IMR-90 (cell line): Measurements from ENCODE around the gene LY6G5C. TPM values are rescaled to one million over a fixed set of nuclear protein-coding genes. Genes with fewer than 3 reads are reported as not detected.

Source experiments
- ATAC-seq: fragments of 200-7000 bp; cut with Tn5 transposase; 2 replicates; pipeline ENCODE4 v1.9.1; 2020; ENCODE audit warnings: low read depth, mild to moderate bottlenecking, moderate library complexity
- BruUV-seq: library from RNA; stranded (reverse); fragments of 400-500 nt; replicated peaks from 2 replicates; lab custom pipeline; 2021; lab: Mats Ljungman, UMichigan
- CTCF ChIA-PET: fragments of 300-600 bp; formaldehyde crosslinking; extraction: SDS; loops from one replicate; lab custom pipeline; 2021; ENCODE audit warnings: antibody characterized with exemption; lab: Yijun Ruan, JAX
- POLR2A ChIA-PET: fragments of 300-600 bp; sonication (Branson Sonifier 250); formaldehyde crosslinking; loops from one replicate; lab custom pipeline; 2022; ENCODE audit warnings: antibody characterized with exemption; ENCODE audit not compliant: unreplicated experiment; lab: Charles Lee
- DNase-seq: peaks from one replicate; pipeline ENCODE4 v3.0.0; 2013
- H2AFZ ChIP-seq: replicated peaks from 2 replicates; pipeline ENCODE3; 2013; ENCODE audit warnings: low read length, mild to moderate bottlenecking; ENCODE audit not compliant: poor library complexity
- H2AK5ac ChIP-seq: 2 replicates; pipeline ENCODE4 v1.6.1; 2013; ENCODE audit warnings: low read depth, low read length, inconsistent platforms
- H2AK9ac ChIP-seq: replicated peaks from 2 replicates; pipeline ENCODE3; 2013; ENCODE audit warnings: mild to moderate bottlenecking, low read depth, low read length, moderate library complexity; ENCODE audit not compliant: poor library complexity
- H2BK120ac ChIP-seq: 2 replicates; pipeline ENCODE4 v1.6.1; 2013; ENCODE audit warnings: low read depth, low read length, inconsistent platforms
- H2BK15ac ChIP-seq: 3 replicates; pipeline ENCODE4 v1.6.1; 2013; ENCODE audit warnings: low read depth, low read length, inconsistent platforms
- H2BK20ac ChIP-seq: 2 replicates; pipeline ENCODE4 v1.6.1; 2013; ENCODE audit warnings: low read depth, mild to moderate bottlenecking, inconsistent platforms, low read length, moderate library complexity
- H2BK5ac ChIP-seq: 2 replicates; pipeline ENCODE4 v1.6.1; 2013; ENCODE audit warnings: mild to moderate bottlenecking, low read depth, low read length, inconsistent platforms; ENCODE audit not compliant: poor library complexity, severe bottlenecking
- H3K14ac ChIP-seq: replicated peaks from 2 replicates; pipeline ENCODE4 v1.6.1; 2013; ENCODE audit warnings: low read depth, low read length, inconsistent platforms
- H3K18ac ChIP-seq: 2 replicates; pipeline ENCODE4 v1.6.1; 2013; ENCODE audit warnings: low read depth, low read length, control low read depth
- H3K23ac ChIP-seq: 2 replicates; pipeline ENCODE4 v1.6.1; 2013; ENCODE audit warnings: low read depth, low read length, inconsistent platforms
- H3K27ac ChIP-seq: 2 replicates; pipeline ENCODE4 v1.5.1; 2013; ENCODE audit warnings: mild to moderate bottlenecking, control low read depth, low read length; ENCODE audit not compliant: insufficient read depth
- H3K27me3 ChIP-seq: 2 replicates; pipeline ENCODE4 v1.6.1; 2013; ENCODE audit warnings: low read length; ENCODE audit not compliant: control insufficient read depth, insufficient read depth
- H3K36me3 ChIP-seq: 2 replicates; pipeline ENCODE4 v1.6.1; 2013; ENCODE audit warnings: low read length, mixed read lengths; ENCODE audit not compliant: control insufficient read depth, insufficient read depth
- H3K4ac ChIP-seq: 2 replicates; pipeline ENCODE4 v1.6.1; 2013; ENCODE audit warnings: low read depth, low read length, inconsistent platforms
- H3K4me1 ChIP-seq: 2 replicates; pipeline ENCODE4 v1.6.1; 2013; ENCODE audit warnings: low read length, mixed read lengths; ENCODE audit not compliant: control insufficient read depth, insufficient read depth
- H3K4me2 ChIP-seq: 2 replicates; pipeline ENCODE4 v1.6.1; 2013; ENCODE audit warnings: low read depth, mild to moderate bottlenecking, control low read depth, low read length, moderate library complexity
- H3K4me3 ChIP-seq: 2 replicates; pipeline ENCODE4 v1.5.1; 2013; ENCODE audit warnings: low read depth, mild to moderate bottlenecking, control low read depth, low read length, moderate library complexity; ENCODE audit not compliant: insufficient read depth
- H3K56ac ChIP-seq: 2 replicates; pipeline ENCODE4 v1.6.1; 2013; ENCODE audit warnings: low read length, inconsistent platforms; ENCODE audit not compliant: insufficient read depth; ENCODE audit errors: extremely low read depth
- H3K79me1 ChIP-seq, 2 experiments: 2 replicates each; pipeline ENCODE4 v1.6.1; 2013; ENCODE audit warnings: low read length in 2 of 2, inconsistent platforms in 1 of 2, low read depth in 1 of 2
- H3K9ac ChIP-seq: 2 replicates; pipeline ENCODE4 v1.6.1; 2013; ENCODE audit warnings: low read depth, low read length, control low read depth
- H3K9me1 ChIP-seq: 2 replicates; pipeline ENCODE4 v1.6.1; 2013; ENCODE audit warnings: low read length, inconsistent platforms; ENCODE audit not compliant: insufficient read depth
- H3K9me3 ChIP-seq: 2 replicates; pipeline ENCODE4 v1.6.1; 2013; ENCODE audit warnings: low read length; ENCODE audit not compliant: control insufficient read depth, insufficient read depth
- H4K20me1 ChIP-seq: 2 replicates; pipeline ENCODE4 v1.6.1; 2013; ENCODE audit warnings: low read length, inconsistent platforms; ENCODE audit not compliant: insufficient read depth
- H4K5ac ChIP-seq: 2 replicates; pipeline ENCODE4 v1.6.1; 2013; ENCODE audit warnings: mild to moderate bottlenecking, low read depth, low read length, control low read depth
- H4K8ac ChIP-seq, 2 experiments: 2 replicates each; pipeline ENCODE4 v1.6.1; 2013; ENCODE audit warnings: low read depth in 2 of 2, low read length in 2 of 2, control low read depth in 1 of 2, inconsistent platforms in 1 of 2
- H4K91ac ChIP-seq: 2 replicates; pipeline ENCODE4 v1.6.1; 2013; ENCODE audit warnings: low read depth, low read length, inconsistent platforms; ENCODE audit not compliant: insufficient read depth
- BHLHE40 ChIP-seq: fragments of 150-350 bp; IDR thresholded peaks from 2 replicates; pipeline ENCODE4 v1.6.1; 2016; ENCODE audit warnings: mild to moderate bottlenecking, low read depth, low read length
- CEBPB ChIP-seq: IDR thresholded peaks from 2 replicates; pipeline ENCODE4 v1.6.1; 2012; ENCODE audit warnings: low read depth, low read length, improper control_type of control experiment
- CHD1 ChIP-seq: IDR thresholded peaks from 2 replicates; pipeline ENCODE4 v1.6.1; 2012; ENCODE audit warnings: low read depth, low read length, improper control_type of control experiment
- FOS ChIP-seq: fragments of 150-350 bp; IDR thresholded peaks from 2 replicates; pipeline ENCODE4 v1.6.1; 2016; ENCODE audit warnings: low read depth, low read length
- MAFK ChIP-seq: IDR thresholded peaks from 2 replicates; pipeline ENCODE4 v1.6.1; 2012; ENCODE audit warnings: low read depth, low read length, improper control_type of control experiment
- MAZ ChIP-seq: IDR thresholded peaks from 2 replicates; pipeline ENCODE4 v1.6.1; 2012; ENCODE audit warnings: low read depth, mild to moderate bottlenecking, low read length, improper control_type of control experiment, moderate library complexity, borderline replicate concordance
- MXI1 ChIP-seq: IDR thresholded peaks from 2 replicates; pipeline ENCODE4 v1.6.1; 2012; ENCODE audit warnings: low read depth, mild to moderate bottlenecking, low read length, moderate library complexity, borderline replicate concordance
- NFE2L2 ChIP-seq: fragments of 150-350 bp; IDR thresholded peaks from 2 replicates; pipeline ENCODE4 v1.6.1; 2016; ENCODE audit warnings: low read depth, mild to moderate bottlenecking, low read length
- POLR2A ChIP-seq: IDR thresholded peaks from 2 replicates; pipeline ENCODE4 v1.6.1; 2012; ENCODE audit warnings: mild to moderate bottlenecking, low read depth, low read length
- RAD21 ChIP-seq: IDR thresholded peaks from 2 replicates; pipeline ENCODE4 v1.6.1; 2012; ENCODE audit warnings: low read length, improper control_type of control experiment
- RCOR1 ChIP-seq: IDR thresholded peaks from 2 replicates; pipeline ENCODE4 v1.6.1; 2012; ENCODE audit warnings: mild to moderate bottlenecking, low read length, improper control_type of control experiment; ENCODE audit not compliant: insufficient replicate concordance
- RFX5 ChIP-seq: IDR thresholded peaks from 2 replicates; pipeline ENCODE4 v1.8.0; 2012; ENCODE audit warnings: low read depth, mild to moderate bottlenecking, low read length, moderate library complexity
- SMC3 ChIP-seq: fragments of 150-350 bp; IDR thresholded peaks from 2 replicates; pipeline ENCODE4 v1.6.1; 2016; ENCODE audit warnings: low read depth, mild to moderate bottlenecking, antibody characterized with exemption, low read length, moderate library complexity
- WGBS, 2 experiments: methylation state at CpG; one replicate each; pipeline versions ENCODE4 v1.1.5 to v1.1.7; 2013; ENCODE audit warnings: missing lambda C conversion rate in 2 of 2; ENCODE audit not compliant: insufficient read length in 1 of 2; ENCODE audit errors: extremely low coverage in 2 of 2; 5-methylcytosine and 5-hydroxymethylcytosine counted together
- dilution Hi-C: fragments of 300-500 bp; cut with HindIII; formaldehyde crosslinking; loops from one replicate; pipeline ENCODE4 v1.14.3; 2018; ENCODE audit warnings: low sequenced_read_pairs; ENCODE audit not compliant: unreplicated experiment
- in situ Hi-C: fragments of 300-500 bp; cut with MboI; formaldehyde crosslinking; loops from 3 replicates; pipeline ENCODE4 v1.14.3; 2019; ENCODE audit warnings: low sequenced_read_pairs, inconsistent platforms, mixed read lengths
- intact Hi-C: fragments of 100-400 bp; cut with micrococcal nuclease; formaldehyde crosslinking; loops from 2 replicates; pipeline ENCODE4 v1.10.0; 2022
- polyA plus RNA-seq, 3 experiments: library from polyadenylated mRNA; depleted of rRNA; stranded (reverse); fragments of >200 nt; gene quantifications; 2 replicates each; pipeline ENCODE4 v1.2.3, GENCODE V29; 2012; ENCODE audit warnings: low replicate concordance in 1 of 3
- total RNA-seq: library from RNA; depleted of rRNA; stranded (reverse); fragments of >200 nt; gene quantifications from 2 replicates; pipeline ENCODE4 v1.2.3, GENCODE V29; 2012
- TF ChIP-seq, protein P1 (sequence below): fragments of 150-350 bp; IDR thresholded peaks from 2 replicates; pipeline ENCODE4 v1.6.1; 2016; ENCODE audit warnings: low read depth, mild to moderate bottlenecking, low read length, moderate library complexity, borderline replicate concordance
- TF ChIP-seq, protein P2 (sequence below): conservative IDR thresholded peaks from 2 replicates; pipeline ENCODE4 v1.5.1; 2012; ENCODE audit warnings: mild to moderate bottlenecking, low read depth, low read length, improper control_type of control experiment

Gene LY6G5C
- total and polyA plus RNA-seq, 2 of the 4 experiments (the other 2 are of a cell fraction) = 0.18 to 2.0 TPM

DNA sequence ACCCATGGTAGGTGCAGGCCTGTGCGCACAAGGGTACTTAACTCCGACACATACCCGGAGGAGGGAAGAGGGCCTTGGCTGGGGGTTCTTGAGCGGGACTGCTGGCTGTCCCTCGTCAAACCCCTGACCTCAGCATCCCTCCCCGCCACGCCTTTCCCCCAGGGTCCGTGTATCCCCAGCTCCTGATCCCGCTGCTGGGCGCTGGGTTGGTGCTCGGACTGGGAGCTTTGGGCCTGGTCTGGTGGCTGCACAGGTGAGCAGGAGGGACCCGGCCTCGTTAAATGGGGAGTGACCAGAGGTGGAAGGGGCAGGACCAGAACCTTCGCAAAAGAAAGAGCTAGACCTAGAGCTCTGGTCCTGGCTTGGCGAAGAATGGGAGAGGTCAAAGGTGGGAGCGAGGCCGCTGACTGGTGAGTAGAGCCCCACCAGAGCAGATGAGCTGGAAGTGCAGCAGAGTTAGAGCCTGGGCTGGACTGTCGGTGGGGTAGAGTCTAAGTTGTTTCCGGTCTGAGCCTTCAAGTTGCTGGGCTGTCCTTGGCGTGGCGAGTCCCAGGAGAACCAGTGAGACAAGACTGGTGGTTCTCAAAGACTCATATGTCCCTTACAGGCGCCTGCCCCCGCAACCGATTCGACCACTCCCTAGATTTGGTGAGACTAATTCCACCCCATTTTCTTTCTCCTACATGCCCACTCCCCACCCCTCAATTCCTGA, 43.3 kb upstream of the LY6G5C start:
- ChIA-PET CTCF (no interaction called here), POLR2A (interaction anchor here (0.6 kb wide), 1 partner anchor 10 kb away, joined by 3 read pairs; no protein-coding TSS in a partner anchor)
- peak overlapping the region; percentile 1 for H2AK9ac ChIP-seq
- H3K4me3 ChIP-seq = no peak overlapping the region
- 98% methylated on average over 7 of the region's 25 CpGs; no CpG with 5 or more reads in 1 of the 2 experiments for WGBS, 2 experiments
- no peaks in the 10 kb centered on the region for H3K9me3 ChIP-seq
- no peak overlapping the region for H3K18ac ChIP-seq
- H4K91ac ChIP-seq = no peak overlapping the region
- H2BK20ac ChIP-seq = no peak overlapping the region
- no peak overlapping the region for H2BK5ac ChIP-seq
- H2AK5ac ChIP-seq = no peak overlapping the region
- no peak overlapping the region for H2BK120ac ChIP-seq
- no peaks in the 10 kb centered on the region; the same call in 1 of the 2 replicates for H3K27me3 ChIP-seq
- no peak overlapping the region for H3K23ac ChIP-seq
- H2AFZ ChIP-seq = no peak overlapping the region
- peaks cover 4% of the 10 kb centered on the region; the same call in 1 of the 2 replicates for H3K9me1 ChIP-seq
- intact Hi-C loops (no loop called here), dilution Hi-C loops (no loop called here), in situ Hi-C loops (no loop called here)
- H3K27ac ChIP-seq = no peak overlapping the region
- H3K56ac ChIP-seq = no peak overlapping the region
- no peak overlapping the region for H3K4ac ChIP-seq
- ATAC-seq (no peak), DNase-seq (no peak)
- H4K5ac ChIP-seq = no peak overlapping the region
- H2BK15ac ChIP-seq = no peak overlapping the region
- peaks cover 2% of the 10 kb centered on the region; the same call in 1 of the 2 replicates for H4K20me1 ChIP-seq
- H3K9ac ChIP-seq = no peak overlapping the region
- H3K36me3 ChIP-seq = peaks cover 20% of the 10 kb centered on the region
- no peak overlapping the region for H4K8ac ChIP-seq
- H3K4me2 ChIP-seq = no peak overlapping the region
- peaks cover 3% of the 10 kb centered on the region for H3K4me1 ChIP-seq
- no peak overlapping the region for H3K14ac ChIP-seq
- BruUV-seq = no TSS peak
- H3K79me1 ChIP-seq = peaks cover 0 to 18% of the 10 kb centered on the region in 2 experiments; a peak in 2 of 4 replicates
- TF ChIP-seq MAFK = no peak
- no peak for TF ChIP-seq POLR2A
- no peak for TF ChIP-seq MXI1
- no peak for TF ChIP-seq RFX5
- TF ChIP-seq, protein P1, sequence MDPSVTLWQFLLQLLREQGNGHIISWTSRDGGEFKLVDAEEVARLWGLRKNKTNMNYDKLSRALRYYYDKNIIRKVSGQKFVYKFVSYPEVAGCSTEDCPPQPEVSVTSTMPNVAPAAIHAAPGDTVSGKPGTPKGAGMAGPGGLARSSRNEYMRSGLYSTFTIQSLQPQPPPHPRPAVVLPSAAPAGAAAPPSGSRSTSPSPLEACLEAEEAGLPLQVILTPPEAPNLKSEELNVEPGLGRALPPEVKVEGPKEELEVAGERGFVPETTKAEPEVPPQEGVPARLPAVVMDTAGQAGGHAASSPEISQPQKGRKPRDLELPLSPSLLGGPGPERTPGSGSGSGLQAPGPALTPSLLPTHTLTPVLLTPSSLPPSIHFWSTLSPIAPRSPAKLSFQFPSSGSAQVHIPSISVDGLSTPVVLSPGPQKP = no peak
- TF ChIP-seq MAZ = no peak
- TF ChIP-seq RAD21 = no peak
- no peak for TF ChIP-seq RCOR1
- TF ChIP-seq CHD1 = no peak
- TF ChIP-seq FOS = no peak
- TF ChIP-seq, protein P2, sequence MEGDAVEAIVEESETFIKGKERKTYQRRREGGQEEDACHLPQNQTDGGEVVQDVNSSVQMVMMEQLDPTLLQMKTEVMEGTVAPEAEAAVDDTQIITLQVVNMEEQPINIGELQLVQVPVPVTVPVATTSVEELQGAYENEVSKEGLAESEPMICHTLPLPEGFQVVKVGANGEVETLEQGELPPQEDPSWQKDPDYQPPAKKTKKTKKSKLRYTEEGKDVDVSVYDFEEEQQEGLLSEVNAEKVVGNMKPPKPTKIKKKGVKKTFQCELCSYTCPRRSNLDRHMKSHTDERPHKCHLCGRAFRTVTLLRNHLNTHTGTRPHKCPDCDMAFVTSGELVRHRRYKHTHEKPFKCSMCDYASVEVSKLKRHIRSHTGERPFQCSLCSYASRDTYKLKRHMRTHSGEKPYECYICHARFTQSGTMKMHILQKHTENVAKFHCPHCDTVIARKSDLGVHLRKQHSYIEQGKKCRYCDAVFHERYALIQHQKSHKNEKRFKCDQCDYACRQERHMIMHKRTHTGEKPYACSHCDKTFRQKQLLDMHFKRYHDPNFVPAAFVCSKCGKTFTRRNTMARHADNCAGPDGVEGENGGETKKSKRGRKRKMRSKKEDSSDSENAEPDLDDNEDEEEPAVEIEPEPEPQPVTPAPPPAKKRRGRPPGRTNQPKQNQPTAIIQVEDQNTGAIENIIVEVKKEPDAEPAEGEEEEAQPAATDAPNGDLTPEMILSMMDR = no peak
- TF ChIP-seq CEBPB = no peak
- TF ChIP-seq SMC3 = no peak
- no peak for TF ChIP-seq BHLHE40
- no peak for TF ChIP-seq NFE2L2
